ENCODE results near the gene DRGX.

The DRGX gene

GRCh38 chr10:49409755-49410154 is 13.9 kb upstream of the DRGX start:
- ChIA-PET POLR2A (no interaction called here), CTCF (interaction anchor here (0.6 to 7.6 kb wide), 4 partner anchors 102 to 754 kb away, joined by 3 to 119 read pairs (median 34); partner anchors contain the start of gene C10orf71)
- no peak for TF ChIP-seq CTCF (IDR thresholded peaks at IDR 0.05; ENCODE audit: control extremely low read depth, extremely low read depth, low read depth, missing control alignments)
- DNase-seq (ENCODE audit: extremely low spot score), result no peak

DNA sequence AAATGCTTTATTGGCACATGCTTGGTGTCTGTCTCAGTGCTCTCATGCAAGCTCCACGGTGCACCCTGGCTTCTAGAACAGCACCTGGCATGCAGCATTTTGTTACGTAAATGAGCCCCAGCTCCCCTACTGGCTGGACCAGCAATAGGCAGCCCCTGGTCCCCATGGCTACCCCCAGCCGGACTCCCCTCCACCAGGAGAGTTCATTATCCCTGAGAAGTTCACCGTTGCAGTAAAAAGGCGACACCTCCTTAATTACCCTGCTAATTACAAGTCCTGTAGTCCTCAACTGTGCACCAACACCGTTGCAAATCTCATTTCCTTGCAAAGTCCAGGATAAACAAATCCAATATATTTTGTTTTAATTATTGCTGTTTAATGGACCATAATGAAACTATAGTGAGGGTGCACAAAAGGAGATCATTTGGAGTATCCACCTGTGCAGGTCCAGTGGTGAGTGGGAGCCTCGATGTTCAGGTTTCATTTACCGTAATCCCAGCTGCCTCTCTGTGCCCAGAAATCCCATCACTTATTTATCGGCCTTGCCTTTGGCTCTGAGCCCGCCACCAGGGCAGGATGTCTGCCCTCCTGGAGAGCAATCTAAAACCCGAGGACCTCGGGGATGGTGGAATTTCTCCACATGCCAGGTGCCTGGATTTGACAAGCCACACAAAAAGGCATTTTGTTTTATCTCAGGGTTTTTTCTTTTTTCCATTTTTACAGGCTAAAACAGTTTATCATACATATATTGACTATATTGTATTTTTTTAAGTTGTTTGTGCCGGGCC is 12.8 kb upstream of the DRGX start:
- ChIA-PET POLR2A (interaction anchor here (1.4 kb wide), 1 partner anchor 111 kb away, joined by 4 read pairs; no protein-coding TSS in a partner anchor), CTCF (interaction anchor here (0.8 to 7.6 kb wide), 28 partner anchors 8 to 816 kb away, joined by 3 to 119 read pairs (median 6); partner anchors contain the start of gene DRGX)
- TF ChIP-seq CTCF (IDR thresholded peaks at IDR 0.05; ENCODE audit: control extremely low read depth, extremely low read depth, low read depth, missing control alignments), result no peak
- DNase-seq (ENCODE audit: extremely low spot score), result no peak

DNA sequence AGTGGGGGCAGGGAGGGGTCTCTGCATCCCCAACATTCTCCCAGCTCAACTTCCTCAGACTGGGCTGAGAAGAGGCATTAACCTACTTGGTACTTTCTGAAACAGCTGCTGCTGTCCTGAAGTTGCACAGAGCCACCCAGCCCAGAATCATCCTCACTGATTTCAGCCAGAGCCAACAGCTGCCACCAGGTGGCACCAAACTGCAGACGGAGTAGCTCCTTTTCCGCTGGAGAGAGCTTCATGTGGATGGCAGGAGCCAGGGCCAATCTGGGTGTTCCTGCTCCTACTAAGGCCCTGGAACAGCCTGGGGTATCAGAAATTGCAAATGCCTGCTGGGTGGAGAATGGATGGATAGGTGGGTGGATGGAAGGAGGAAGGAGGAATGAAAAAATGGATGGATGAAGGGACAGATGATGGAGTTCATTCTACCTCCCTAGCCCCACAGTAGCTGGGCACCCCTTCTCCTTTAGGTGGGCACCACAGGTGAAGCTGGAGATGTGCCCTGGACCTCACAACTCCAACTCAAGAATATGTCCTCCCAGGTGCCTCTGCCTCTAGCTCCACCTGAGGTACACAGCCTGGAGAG is 11.8 kb upstream of the DRGX start:
- CTCF ChIA-PET, result interaction anchor here (0.6 to 7.6 kb wide), 52 partner anchors 8 to 906 kb away, joined by 3 to 119 read pairs (median 4); partner anchors contain the start of gene DRGX
- DNase-seq (ENCODE audit: extremely low spot score), result peak; percentile 84
- POLR2A ChIA-PET, result interaction anchor here (1.4 kb wide), 1 partner anchor 112 kb away, joined by 4 read pairs; no protein-coding TSS in a partner anchor
- TF ChIP-seq CTCF (IDR thresholded peaks at IDR 0.05; ENCODE audit: control extremely low read depth, extremely low read depth, low read depth, missing control alignments), result peak; percentile 93

DNA sequence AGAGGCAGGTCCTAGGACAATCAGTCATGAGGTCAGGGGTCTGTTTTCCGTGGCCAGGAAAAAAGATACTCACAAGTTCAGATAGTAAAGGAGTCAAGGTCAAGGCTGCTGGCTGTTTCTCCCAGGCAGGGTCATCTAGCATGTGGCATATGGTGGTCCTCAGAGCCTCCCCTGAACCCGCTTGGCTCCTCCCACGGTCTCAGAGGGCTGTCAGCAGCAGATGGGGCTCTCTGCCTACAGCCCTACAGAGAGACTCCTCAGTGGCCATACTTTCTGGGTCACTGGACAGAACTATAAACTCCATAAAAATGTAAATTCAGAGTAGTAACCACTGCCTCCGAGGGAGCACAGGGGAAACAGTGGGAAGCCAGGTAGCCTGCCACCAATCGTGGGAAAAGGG is 11.3 kb upstream of the DRGX start:
- ChIA-PET CTCF (interaction anchor here (0.6 to 7.6 kb wide), 43 partner anchors 8 to 906 kb away, joined by 3 to 119 read pairs (median 4); partner anchors contain the start of gene DRGX), POLR2A (interaction anchor here (1.4 kb wide), 1 partner anchor 112 kb away, joined by 4 read pairs; no protein-coding TSS in a partner anchor)
- no peak for TF ChIP-seq CTCF (IDR thresholded peaks at IDR 0.05; ENCODE audit: control extremely low read depth, extremely low read depth, low read depth, missing control alignments)
- no peak for DNase-seq (ENCODE audit: extremely low spot score)

- ChIA-PET CTCF (interaction anchor here (1.0 to 6.0 kb wide), 3 partner anchors 83 to 114 kb away, joined by 3 to 65 read pairs (median 8); no protein-coding TSS in a partner anchor), POLR2A (no interaction called here)
- no peak for DNase-seq (ENCODE audit: extremely low spot score)
- no peak for TF ChIP-seq CTCF (IDR thresholded peaks at IDR 0.05; ENCODE audit: control extremely low read depth, extremely low read depth, low read depth, missing control alignments)
Observed at GRCh38 chr10:49404321-49404878, 8.5 kb upstream of the DRGX start.

GRCh38 chr10:49403363-49403762 is 7.5 kb upstream of the DRGX start:
- no peak for TF ChIP-seq CTCF (IDR thresholded peaks at IDR 0.05; ENCODE audit: control extremely low read depth, extremely low read depth, low read depth, missing control alignments)
- ChIA-PET POLR2A (no interaction called here), CTCF (interaction anchor here (0.6 to 0.9 kb wide), 2 partner anchors 9 to 841 kb away, joined by 3 read pairs; no protein-coding TSS in a partner anchor)
- DNase-seq (ENCODE audit: extremely low spot score), result no peak

Data from GM10248 (cell line).